Activated naive CD4-positive, alpha-beta T cell (primary cell): ENCODE measurements around the gene INPP5D.

Source experiments
- DNase-seq, 4 experiments: peaks; one replicate each; lab custom pipeline; 2025; lab: John Stamatoyannopoulos, UW

Gene INPP5D

DNA sequence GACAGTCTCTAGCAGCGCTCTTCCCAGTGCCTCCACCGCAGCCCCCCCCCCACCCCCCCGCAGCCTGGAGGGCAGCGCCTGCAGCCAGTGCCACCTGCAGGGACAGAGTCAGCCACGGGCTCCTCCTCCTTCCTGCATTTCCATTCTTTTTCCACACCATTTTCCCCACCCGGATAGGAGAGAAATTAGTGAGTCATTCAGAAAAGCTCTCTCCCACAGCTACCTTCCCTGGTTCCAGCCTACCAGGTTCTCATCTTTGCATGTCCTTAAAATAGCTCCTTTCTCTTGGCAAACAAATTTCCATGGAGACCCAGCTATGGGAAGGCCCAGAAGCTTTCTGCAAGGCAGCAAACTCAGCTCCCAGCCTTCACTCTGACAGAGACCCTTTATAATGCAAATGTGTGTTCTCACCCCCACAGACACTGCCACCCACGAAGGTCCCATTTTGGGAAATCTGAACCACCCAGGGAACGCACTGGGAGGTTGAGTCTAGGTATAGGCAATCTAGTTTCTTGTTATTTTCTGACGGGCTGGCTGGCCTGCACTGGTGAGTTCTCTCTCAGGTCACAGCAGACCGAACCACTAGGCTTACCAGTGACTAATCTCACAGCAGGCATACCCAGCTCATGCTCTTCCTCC is 149.5 kb downstream of the INPP5D start:
- no peak for DNase-seq

DNA sequence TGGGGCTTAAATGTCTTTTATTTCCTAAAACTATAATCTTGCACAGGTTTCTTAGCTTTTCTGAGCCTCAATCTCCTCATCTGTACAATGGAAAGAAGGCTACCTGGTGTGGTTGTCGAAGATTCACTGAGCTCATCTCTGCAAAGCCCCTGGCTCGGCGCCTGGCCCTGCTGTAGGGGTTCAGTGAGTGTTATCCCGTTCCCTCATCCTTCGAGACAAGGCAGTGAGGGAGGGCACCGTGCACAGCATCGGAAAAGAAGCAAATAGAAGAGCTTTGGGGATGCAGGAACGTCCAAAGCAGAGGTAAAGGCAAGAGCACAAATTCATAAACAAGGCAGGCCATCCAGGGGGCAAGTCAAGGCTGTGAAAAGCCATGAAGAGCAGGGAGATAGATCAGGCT is 150.1 kb downstream of the INPP5D start:
- DNase-seq, result no peak

- DNase-seq, result no peak
These were observed 150.9 kb downstream of the INPP5D start for GRCh38 chr2:233210843-233211547.

DNA sequence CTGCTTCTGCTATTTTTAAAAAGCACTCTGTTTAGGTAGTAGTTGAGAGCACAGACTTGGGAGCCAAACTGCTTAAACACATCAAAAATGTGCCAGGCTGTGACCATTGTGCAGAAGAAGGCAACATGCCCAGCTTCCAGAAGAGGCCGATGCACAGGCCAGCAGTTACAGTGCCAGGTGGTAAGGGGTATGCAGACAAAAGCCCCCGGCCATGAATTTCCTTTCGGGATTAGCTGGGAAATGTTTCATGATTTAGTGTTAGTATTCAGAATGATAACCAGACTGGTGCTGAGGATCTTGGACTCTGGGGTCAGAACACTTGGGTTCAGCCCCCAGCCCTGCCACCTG is 151.4 kb downstream of the INPP5D start:
- no peak for DNase-seq

GRCh38 chr2:233213011-233213410 is 152.9 kb downstream of the INPP5D start:
- DNase-seq, result no peak

DNA sequence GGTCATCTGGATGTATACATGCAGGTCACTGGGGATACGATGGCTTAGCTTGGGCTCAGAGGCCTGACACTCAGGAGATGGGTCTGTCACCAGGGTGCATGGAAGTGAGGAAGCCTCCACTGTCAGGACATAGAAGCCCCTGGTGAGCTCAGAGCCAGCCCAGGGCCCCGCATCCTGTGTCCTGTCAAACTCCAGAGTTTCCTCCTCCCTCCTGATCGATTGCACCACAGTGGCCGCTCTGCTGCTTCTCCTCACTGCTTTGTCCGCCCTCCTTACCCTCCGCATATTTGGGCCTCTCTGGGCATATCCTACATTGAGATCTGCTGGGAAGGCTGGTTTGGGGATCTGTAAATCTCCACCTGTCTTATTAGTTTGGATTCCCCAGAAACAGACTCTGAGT is 153.8 kb downstream of the INPP5D start:
- no peak for DNase-seq

GRCh38 chr2:233217892-233218377 is 157.8 kb downstream of the INPP5D start:
- no peak for DNase-seq

DNA sequence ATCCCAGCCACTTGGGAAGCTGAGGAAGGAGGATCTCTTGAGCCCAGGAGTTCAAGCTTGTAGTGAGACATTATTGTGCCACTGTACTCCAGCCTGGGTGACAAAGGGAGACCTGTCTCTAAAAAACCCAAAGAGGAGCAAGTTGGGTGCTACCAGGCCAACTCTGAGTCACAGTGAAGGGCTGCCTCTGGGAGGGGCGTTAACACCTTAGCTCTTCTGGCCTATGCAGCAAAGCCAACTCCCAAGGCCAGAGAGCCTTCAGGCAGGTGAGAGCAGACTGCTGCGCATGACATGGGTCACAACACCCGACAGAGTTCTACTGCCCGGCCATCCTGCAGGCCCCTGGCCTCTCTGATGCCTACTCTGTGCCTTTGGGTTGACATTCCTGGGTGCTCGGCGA is 158.7 kb downstream of the INPP5D start:
- no peak for DNase-seq

DNA sequence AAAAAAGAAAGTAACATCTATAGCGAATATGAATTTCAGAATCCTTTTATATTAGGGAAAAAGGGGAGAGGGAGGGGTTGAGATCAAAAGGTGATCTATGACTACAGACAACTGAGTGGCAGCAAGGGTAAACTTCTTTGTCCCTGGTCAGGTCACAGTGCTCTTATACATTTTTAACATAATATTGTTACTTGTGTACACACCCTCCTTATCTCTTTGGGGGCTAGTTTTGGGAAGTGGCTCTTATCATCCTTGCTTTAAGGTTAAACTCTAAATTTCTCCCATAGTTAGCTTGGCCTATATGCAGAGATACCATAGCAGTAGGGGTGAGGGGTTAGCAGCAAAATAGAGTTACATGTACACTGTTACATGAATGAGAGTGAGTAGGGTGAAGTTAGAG is 159.7 kb downstream of the INPP5D start:
- no peak for DNase-seq

GRCh38 chr2:233221378-233222063 is 161.4 kb downstream of the INPP5D start:
- DNase-seq, result no peak

GRCh38 chr2:233223059-233223894 is 163.1 kb downstream of the INPP5D start:
- DNase-seq, result no peak

DNA sequence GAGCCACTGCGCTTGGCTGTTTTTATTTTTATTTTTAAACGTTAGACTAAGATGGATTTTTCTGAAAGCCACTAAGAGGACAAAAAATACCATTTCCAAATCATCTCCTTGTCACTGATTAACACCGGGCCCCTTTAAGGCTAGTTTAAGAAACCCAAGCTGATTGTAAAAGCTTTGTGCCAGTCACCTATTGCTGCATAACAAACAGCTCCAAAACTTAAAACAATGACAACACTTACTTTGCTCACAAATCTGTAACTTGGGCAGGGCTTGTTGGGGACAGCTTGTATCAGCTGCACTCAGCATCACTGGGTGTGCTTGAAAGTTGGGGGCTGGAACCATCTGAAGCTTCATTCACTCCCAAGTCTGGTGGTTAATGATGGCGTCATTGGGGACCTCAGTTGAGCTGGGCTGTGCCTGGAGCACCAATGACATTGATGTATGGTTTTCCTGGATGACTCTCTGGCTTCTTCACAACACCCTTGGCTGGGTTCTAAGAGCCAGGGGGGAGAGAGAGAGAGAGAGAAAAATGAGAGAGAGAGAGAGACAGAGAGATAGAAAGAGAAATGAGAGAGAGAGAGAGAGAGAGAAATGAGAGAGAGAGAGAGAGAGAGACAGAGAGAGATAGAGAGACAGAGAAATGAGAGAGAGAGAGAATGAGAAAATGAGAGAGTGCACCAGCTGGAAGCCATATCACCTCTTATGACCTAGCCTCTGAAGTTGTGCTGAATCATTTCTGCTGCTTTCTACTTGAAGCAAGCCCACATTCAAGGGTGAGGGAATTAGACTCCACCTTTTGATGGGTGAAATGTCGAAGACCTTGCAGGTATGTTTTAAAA is 165.3 kb downstream of the INPP5D start:
- no peak for DNase-seq

- DNase-seq, result no peak
These were observed 166.4 kb downstream of the INPP5D start for GRCh38 chr2:233226511-233227031.

DNA sequence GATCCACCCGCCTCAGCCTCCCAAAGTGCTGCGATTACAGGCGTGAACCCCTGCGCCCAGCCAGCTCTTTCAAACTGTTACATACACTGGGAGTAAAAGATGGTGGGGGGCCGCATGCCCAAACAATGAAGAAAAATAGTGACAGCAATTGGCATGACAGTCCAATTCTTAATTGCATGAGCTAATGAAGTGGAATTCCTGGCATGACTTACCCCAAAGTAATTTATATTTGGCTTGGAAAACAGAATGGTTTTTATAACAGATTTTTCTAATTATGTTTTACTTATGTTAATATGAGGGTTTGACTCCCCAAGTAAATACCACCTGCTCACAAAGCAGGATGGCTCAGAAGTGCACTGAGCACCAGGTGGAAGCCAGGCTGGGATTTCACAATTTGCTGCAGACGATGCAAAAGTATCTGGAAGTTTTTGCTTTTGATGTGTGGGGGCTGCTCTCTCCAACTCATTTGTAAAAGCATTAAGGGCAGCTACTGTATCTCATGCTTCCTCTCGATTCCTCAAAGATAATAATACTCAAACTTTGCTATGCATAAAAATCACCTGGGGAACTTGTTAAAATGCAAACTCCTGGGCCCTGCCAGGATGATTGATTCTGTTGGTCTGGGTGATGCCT is 167.3 kb downstream of the INPP5D start:
- DNase-seq, result no peak

- DNase-seq, result no peak
These were observed 168.2 kb downstream of the INPP5D start for GRCh38 chr2:233228376-233228775.

GRCh38 chr2:233233618-233234230 is 173.6 kb downstream of the INPP5D start:
- DNase-seq, result no peak

- DNase-seq, result no peak
These were observed 174.1 kb downstream of the INPP5D start for GRCh38 chr2:233234264-233234663.

DNA sequence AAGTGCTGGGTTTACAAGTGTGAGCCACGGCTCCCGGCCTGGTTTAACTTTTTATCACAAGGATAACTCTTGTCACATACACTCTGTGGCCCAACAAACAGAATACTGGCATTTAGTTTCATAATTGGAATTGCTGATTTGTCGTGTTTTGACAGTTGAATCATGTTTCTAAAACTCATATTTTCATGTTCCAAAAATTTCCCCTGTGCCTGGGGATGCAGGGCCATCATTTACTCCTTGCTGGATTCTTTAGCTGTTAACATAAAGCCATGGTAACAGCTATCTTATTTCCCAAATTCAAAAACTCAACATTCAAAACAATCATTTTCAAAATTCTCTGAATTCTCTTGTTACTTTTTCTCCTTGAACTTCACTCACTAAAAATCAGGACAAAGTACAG is 174.9 kb downstream of the INPP5D start:
- no peak for DNase-seq

DNA sequence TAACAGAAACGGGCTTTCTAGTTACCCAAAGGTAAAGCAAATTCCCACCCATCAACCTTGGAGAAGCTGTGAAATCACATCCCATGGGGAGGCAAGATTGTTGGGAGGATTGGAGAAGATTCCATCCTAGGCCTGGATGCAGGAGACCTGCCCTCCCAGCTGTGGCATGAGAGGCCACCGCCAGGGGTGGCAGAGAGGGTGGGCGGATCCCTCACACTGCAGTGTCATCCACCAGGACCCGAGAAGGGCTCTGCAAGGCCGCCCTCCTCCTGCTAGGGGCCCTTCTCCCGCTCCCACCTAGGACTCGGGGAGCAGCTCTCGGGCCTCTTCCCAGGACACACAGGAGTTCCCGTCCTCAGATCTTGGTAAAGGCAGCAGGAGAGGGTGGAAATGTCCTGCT is 175.8 kb downstream of the INPP5D start:
- DNase-seq, result no peak
